Subcutaneous adipose tissue (tissue), 4 donors: ENCODE measurements around the gene KRT78. TPM values are rescaled to one million over a fixed set of nuclear protein-coding genes. Genes with fewer than 3 reads are reported as not detected.

ENCODE experiments used
- total RNA-seq, 4 donors: library from RNA; depleted of rRNA; stranded (reverse); fragments of >200 nt; gene quantifications; one replicate each; pipeline ENCODE4 v1.1.0, GENCODE V29; 2016
- TF ChIP-seq, protein P1 (sequence below): fragments of 450-650 bp; IDR thresholded peaks from one replicate; pipeline ENCODE4 v1.5.1; 2016; ENCODE audit warnings: low read depth, mild to moderate bottlenecking, control low read depth, antibody characterized with exemption, moderate library complexity

KRT78 gene
- total RNA-seq, 4 donors from 2014 or later = not detected

DNA sequence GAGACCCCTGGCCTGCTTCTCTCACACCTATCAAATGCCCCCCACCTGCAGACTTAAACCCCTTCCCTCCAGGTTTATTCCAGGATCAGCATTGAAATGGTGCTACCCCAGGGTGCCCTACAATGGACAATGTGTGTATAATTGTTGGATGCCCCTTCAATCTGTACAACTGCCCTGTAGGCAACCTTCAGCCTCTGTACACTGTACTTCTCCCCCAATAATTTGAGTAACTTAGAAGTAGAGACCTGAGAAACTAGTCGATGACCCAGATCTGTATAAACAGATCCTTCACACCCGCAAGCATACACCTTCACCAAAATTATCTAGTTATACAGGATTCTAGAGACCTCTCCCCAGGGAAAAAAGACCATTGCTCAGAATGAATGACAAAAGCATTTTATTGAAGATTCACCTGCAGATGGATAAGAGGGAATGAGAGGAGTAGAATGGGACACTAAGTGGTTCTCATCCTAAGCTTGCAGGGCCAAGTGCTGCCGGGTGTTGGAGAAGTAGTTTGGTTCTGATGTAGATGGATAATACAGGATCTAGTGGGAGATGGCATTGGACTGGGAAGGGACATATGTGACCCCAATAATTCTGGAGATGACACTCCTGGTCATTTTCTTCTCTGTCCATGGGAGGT, 42.5 kb downstream of the KRT78 start:
- TF ChIP-seq, protein P1, sequence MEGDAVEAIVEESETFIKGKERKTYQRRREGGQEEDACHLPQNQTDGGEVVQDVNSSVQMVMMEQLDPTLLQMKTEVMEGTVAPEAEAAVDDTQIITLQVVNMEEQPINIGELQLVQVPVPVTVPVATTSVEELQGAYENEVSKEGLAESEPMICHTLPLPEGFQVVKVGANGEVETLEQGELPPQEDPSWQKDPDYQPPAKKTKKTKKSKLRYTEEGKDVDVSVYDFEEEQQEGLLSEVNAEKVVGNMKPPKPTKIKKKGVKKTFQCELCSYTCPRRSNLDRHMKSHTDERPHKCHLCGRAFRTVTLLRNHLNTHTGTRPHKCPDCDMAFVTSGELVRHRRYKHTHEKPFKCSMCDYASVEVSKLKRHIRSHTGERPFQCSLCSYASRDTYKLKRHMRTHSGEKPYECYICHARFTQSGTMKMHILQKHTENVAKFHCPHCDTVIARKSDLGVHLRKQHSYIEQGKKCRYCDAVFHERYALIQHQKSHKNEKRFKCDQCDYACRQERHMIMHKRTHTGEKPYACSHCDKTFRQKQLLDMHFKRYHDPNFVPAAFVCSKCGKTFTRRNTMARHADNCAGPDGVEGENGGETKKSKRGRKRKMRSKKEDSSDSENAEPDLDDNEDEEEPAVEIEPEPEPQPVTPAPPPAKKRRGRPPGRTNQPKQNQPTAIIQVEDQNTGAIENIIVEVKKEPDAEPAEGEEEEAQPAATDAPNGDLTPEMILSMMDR = no peak

DNA sequence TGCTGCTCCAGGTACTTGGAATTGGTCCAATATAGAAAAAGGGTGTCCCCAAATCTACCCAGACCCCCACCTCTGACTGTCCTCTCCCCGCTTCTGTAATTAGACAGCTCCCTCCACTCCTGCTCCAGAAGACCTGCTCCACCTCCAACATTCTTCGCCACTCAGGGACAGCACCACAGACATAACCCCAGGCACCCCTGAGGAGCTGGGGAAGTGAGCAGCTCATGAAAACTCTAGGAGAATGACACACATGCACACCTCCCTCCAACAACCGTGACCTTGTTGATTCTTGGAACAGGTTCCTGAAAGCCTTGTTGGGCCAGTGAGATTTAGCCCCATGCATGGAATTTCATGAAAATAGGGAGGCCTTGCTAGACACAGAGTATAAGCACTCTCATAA, 43.1 kb downstream of the KRT78 start:
- TF ChIP-seq, protein P1 = no peak

DNA sequence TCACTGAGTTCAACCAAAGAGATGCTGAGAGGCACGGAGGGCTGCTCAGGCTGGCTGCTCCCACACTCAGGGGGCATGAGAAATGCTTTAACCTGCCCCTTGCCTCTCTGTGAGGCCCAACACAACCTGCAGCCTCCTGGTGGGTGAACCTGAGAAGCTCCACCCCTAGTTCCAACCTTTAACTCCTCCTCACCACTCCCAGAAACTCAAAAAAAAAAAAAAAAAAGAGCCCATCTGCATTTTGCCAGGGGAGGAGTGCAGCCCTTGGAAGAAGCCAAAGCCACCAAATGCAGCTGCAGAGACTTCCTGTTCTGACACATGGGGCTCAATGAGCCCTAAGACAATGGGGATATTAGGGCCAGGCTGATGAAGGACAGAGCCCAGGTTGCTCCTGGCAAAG, 43.8 kb downstream of the KRT78 start:
- TF ChIP-seq, protein P1 = no peak

DNA sequence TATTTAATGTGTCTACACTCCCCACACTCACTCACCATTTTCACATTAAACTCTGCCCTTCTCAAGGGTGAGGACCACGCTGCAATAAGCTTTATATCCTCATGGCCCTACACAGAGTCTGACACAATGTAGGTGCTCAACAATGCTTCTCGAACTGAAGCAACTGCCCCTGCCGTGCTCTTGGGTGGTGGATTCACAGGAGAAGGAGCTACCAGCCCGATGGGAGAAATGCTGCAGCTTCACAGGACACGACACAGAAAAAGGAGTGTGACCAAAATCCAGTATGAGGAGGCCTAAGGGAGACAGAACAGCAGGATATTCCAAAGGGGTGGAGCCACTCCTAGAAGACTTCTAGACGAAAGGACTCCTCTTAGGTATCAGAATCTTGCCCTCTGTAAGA, 46.4 kb downstream of the KRT78 start:
- TF ChIP-seq, protein P1 = no peak

DNA sequence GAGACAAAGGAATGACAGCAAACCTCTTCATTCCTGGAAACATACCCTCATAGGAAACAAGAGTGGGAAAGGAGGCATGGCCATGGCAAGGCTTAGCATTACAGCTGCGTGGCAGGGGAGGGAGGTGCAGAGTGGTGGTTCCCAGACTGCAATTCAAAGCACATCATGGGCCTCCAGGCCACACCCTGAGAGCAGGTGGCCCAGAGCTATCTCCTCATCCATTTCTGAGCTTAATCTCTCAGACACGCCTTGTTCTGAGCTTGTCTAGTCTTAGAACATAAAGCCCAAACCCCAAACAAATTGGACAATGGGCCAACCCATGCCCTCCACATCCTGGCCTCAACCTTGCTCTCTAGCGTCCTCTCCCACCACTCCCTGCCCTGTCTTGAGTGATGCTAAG, 47.0 kb downstream of the KRT78 start:
- TF ChIP-seq, protein P1 = no peak

DNA sequence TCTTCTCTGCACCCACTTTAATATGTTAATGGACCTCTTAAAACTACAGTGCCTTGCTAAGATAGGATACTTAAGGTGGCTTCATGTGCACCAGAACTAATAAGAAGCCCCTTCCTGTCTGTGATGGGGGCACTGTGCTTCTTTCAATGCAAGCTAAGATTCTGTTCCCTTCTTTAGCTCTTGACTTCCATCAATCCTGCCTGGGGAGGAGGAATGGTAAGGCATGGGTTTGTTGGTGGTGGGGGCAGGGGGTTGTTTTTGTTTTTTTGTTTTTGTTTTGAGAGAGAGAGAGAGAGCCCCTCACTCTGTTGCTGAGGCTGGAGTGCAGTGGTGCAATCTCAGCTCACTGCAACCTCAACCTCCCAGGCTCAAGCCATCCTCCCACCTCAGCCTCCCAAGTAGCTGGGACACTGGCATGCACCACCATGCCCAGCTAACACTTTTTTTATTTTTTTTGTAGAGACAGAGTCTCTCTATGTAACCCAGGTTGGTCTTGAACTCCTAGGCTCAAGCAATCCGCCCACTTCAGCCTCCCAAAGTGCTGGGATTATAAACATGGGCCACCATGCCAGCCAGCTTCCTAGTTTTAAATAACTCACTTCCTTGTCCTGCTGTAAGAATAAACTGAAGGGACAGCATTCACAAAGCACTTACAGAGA, 48.4 kb downstream of the KRT78 start:
- TF ChIP-seq, protein P1 = no peak

DNA sequence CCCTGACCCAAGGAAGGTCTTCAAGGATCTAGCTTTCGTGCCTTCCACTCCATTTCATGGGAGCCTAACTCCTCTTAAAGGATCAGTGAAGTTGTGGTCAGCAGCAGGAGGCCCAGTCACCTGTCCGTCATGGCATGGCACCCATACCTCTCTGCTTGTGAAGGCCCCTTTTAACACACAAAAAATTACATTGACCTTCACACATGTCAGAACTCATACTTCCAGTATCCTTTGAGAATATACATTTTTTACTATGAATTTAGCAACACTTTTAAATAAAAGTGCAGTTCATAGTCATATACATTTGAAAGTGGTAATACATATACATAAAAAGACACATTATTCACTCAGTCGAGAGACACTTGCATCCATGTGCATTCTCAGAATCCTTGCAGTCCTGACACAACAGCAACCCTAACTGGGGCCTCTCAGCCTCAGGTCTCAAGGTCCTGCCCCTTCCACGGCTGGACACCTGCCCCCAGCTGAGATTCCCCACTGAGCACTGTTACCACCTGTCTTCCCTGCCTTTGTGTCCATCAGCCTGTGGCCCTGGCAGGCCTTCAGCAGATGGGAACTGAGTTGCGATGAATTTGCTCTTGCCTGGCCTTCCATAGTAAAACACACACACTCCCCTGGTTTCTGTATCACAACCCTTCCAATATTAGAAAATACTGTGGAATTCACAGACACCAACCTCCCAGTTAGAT, 49.1 kb downstream of the KRT78 start:
- TF ChIP-seq, protein P1 = no peak
